WTC11 (cell line): ENCODE results near the gene SLC38A1. TPM values are rescaled to one million over a fixed set of nuclear protein-coding genes. Genes with fewer than 3 reads are reported as not detected.

Source experiments
- ATAC-seq: fragments of 200-7000 bp; cut with Tn5 transposase; 2 replicates; pipeline ENCODE4 v1.10.0; 2021; ENCODE audit warnings: mild to moderate bottlenecking, moderate library complexity
- CTCF ChIA-PET: fragments of 300-600 bp; sonication (Branson Sonifier 250); formaldehyde crosslinking; loops from one replicate; lab custom pipeline; 2021; ENCODE audit warnings: antibody characterized with exemption; lab: Charles Lee
- POLR2A ChIA-PET: fragments of 350-600 bp; sonication (Branson Sonifier 250); formaldehyde crosslinking; loops from one replicate; lab custom pipeline; 2021; ENCODE audit warnings: antibody characterized with exemption; lab: Charles Lee
- DNase-seq: peaks from one replicate; pipeline ENCODE4 v3.0.0; 2021; ENCODE audit warnings: low spot score
- H3K27ac Mint-ChIP-seq: 2 replicates; pipeline ENCODE4 v1.8.0; 2021; ENCODE audit warnings: mixed read lengths
- H3K27me3 Mint-ChIP-seq: 2 replicates; pipeline ENCODE4 v1.8.0; 2021; ENCODE audit warnings: low read depth, mild to moderate bottlenecking, moderate library complexity, mixed read lengths
- H3K36me3 Mint-ChIP-seq: 2 replicates; pipeline ENCODE4 v1.8.0; 2021; ENCODE audit warnings: mixed read lengths
- H3K4me1 Mint-ChIP-seq: 2 replicates; pipeline ENCODE4 v1.8.0; 2022; ENCODE audit warnings: mixed read lengths
- H3K4me3 Mint-ChIP-seq: 2 replicates; pipeline ENCODE4 v1.8.0; 2021; ENCODE audit warnings: mild to moderate bottlenecking, moderate library complexity, mixed read lengths
- H3K9me3 Mint-ChIP-seq: 2 replicates; pipeline ENCODE4 v1.8.0; 2021; ENCODE audit warnings: mixed read lengths
- ATF6 ChIP-seq: sonication (generic); formaldehyde crosslinking; IDR thresholded peaks from 2 replicates; pipeline ENCODE4 v1.8.1; 2023; ENCODE audit warnings: mild to moderate bottlenecking, missing genetic modification reagents
- EMX1 ChIP-seq: fragments of 250-450 bp; sonication (Bioruptor Pico); IDR thresholded peaks from 2 replicates; pipeline ENCODE4 v1.8.0; 2021; ENCODE audit warnings: mild to moderate bottlenecking
- MXD4 ChIP-seq: fragments of 250-450 bp; sonication (Bioruptor Pico); IDR thresholded peaks from 2 replicates; pipeline ENCODE4 v1.8.0; 2021; ENCODE audit warnings: mild to moderate bottlenecking, moderate library complexity, borderline replicate concordance
- MYBL2 ChIP-seq: sonication (generic); formaldehyde crosslinking; IDR thresholded peaks from 2 replicates; pipeline ENCODE4 v1.8.1; 2023; ENCODE audit warnings: mild to moderate bottlenecking, moderate library complexity, missing genetic modification reagents
- NFATC4 ChIP-seq: fragments of 250-450 bp; sonication (Bioruptor Pico); IDR thresholded peaks from 2 replicates; pipeline ENCODE4 v1.9.0; 2021; ENCODE audit warnings: mild to moderate bottlenecking
- OVOL2 ChIP-seq: fragments of 250-450 bp; sonication (Bioruptor Pico); IDR thresholded peaks from 2 replicates; pipeline ENCODE4 v1.9.0; 2021; ENCODE audit warnings: mild to moderate bottlenecking, borderline replicate concordance
- RORB ChIP-seq: fragments of 250-450 bp; sonication (Bioruptor Pico); IDR thresholded peaks from 2 replicates; pipeline ENCODE4 v1.9.0; 2021; ENCODE audit warnings: mild to moderate bottlenecking
- SMAD4 ChIP-seq: sonication (generic); formaldehyde crosslinking; IDR thresholded peaks from 2 replicates; pipeline ENCODE4 v1.8.0; 2022; ENCODE audit warnings: mild to moderate bottlenecking, missing genetic modification reagents
- SP1 ChIP-seq: sonication (generic); formaldehyde crosslinking; conservative IDR thresholded peaks from 2 replicates; pipeline ENCODE4 v1.8.1; 2022; ENCODE audit warnings: missing genetic modification reagents
- TCF7 ChIP-seq: sonication (generic); formaldehyde crosslinking; IDR thresholded peaks from 2 replicates; pipeline ENCODE4 v1.8.0; 2022; ENCODE audit warnings: mild to moderate bottlenecking, low read depth, missing genetic modification reagents, moderate library complexity
- ZNF512 ChIP-seq: sonication (generic); formaldehyde crosslinking; IDR thresholded peaks from 2 replicates; pipeline ENCODE4 v1.8.1; 2022; ENCODE audit warnings: missing genetic modification reagents, borderline replicate concordance
- ZNF671 ChIP-seq: fragments of 250-450 bp; sonication (Bioruptor Pico); IDR thresholded peaks from 2 replicates; pipeline ENCODE4 v1.8.0; 2021; ENCODE audit warnings: mild to moderate bottlenecking
- total RNA-seq: library from RNA; stranded (reverse); gene quantifications from 3 replicates; pipeline ENCODE4 v1.2.3, GENCODE V29; 2021
- TF ChIP-seq, protein P1 (sequence below): fragments of 250-450 bp; sonication (Bioruptor Pico); IDR thresholded peaks from 2 replicates; pipeline ENCODE4 v1.8.0; 2021; ENCODE audit warnings: mild to moderate bottlenecking
- TF ChIP-seq, protein P2 (sequence below): fragments of 200-600 bp; IDR thresholded peaks from 2 replicates; pipeline ENCODE4 v1.8.0; 2022; ENCODE audit warnings: antibody characterized with exemption
- TF ChIP-seq, protein P3 (sequence below): sonication (generic); formaldehyde crosslinking; IDR thresholded peaks from 2 replicates; pipeline ENCODE4 v1.8.1; 2023; ENCODE audit warnings: mild to moderate bottlenecking, missing genetic modification reagents
- TF ChIP-seq, protein P4 (sequence below): sonication (generic); formaldehyde crosslinking; IDR thresholded peaks from 2 replicates; pipeline ENCODE4 v1.8.0; 2023; ENCODE audit warnings: missing genetic modification reagents, mild to moderate bottlenecking, borderline replicate concordance
- TF ChIP-seq, protein P5 (sequence below): fragments of 250-450 bp; sonication (Bioruptor Pico); conservative IDR thresholded peaks from 2 replicates; pipeline ENCODE4 v1.9.0; 2021; ENCODE audit warnings: mild to moderate bottlenecking

SLC38A1 gene
- total RNA-seq, 1 experiment from 2014 or later: 179 TPM

DNA sequence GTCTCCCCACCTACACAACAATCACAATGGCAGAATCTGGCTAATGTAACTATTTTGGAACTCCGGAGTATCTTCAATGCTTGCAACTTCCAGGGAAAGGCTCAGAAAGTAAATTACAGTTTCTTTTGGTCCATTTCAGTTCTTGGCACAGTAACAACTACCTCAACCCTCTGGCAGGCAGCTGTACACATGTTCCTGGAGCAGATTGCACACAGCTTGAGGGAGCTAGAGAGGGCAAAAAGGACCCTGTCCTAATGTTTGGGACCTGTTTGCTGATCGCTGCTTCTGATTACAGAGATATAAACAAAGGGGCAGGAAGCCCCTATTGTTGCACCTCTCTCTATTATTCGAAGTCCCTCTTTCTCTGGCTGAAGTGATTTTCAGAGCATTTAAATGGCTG, 35.2 kb upstream of the SLC38A1 start (continued):
- TF ChIP-seq ZNF512 (CRISPR knock-in tag): no peak
- no peak for TF ChIP-seq NFATC4 (CRISPR knock-in tag)
- TF ChIP-seq ATF6: no peak
- TF ChIP-seq SMAD4 (CRISPR knock-in tag): no peak
- TF ChIP-seq RORB (CRISPR knock-in tag): no peak
- TF ChIP-seq MXD4: no peak
- TF ChIP-seq, protein P1, sequence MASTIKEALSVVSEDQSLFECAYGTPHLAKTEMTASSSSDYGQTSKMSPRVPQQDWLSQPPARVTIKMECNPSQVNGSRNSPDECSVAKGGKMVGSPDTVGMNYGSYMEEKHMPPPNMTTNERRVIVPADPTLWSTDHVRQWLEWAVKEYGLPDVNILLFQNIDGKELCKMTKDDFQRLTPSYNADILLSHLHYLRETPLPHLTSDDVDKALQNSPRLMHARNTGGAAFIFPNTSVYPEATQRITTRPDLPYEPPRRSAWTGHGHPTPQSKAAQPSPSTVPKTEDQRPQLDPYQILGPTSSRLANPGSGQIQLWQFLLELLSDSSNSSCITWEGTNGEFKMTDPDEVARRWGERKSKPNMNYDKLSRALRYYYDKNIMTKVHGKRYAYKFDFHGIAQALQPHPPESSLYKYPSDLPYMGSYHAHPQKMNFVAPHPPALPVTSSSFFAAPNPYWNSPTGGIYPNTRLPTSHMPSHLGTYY: no peak
- TF ChIP-seq, all 79 proteins: peak for 0

- Mint-ChIP-seq H3K4me1 (peaks cover 31% of the 10 kb centered on the region), H3K27me3 (peaks cover 10% of the 10 kb centered on the region)
- no peak for TF ChIP-seq TCF7 (CRISPR knock-in tag)
- TF ChIP-seq SP1 (CRISPR knock-in tag): no peak
- TF ChIP-seq OVOL2: no peak
- TF ChIP-seq, protein P2, sequence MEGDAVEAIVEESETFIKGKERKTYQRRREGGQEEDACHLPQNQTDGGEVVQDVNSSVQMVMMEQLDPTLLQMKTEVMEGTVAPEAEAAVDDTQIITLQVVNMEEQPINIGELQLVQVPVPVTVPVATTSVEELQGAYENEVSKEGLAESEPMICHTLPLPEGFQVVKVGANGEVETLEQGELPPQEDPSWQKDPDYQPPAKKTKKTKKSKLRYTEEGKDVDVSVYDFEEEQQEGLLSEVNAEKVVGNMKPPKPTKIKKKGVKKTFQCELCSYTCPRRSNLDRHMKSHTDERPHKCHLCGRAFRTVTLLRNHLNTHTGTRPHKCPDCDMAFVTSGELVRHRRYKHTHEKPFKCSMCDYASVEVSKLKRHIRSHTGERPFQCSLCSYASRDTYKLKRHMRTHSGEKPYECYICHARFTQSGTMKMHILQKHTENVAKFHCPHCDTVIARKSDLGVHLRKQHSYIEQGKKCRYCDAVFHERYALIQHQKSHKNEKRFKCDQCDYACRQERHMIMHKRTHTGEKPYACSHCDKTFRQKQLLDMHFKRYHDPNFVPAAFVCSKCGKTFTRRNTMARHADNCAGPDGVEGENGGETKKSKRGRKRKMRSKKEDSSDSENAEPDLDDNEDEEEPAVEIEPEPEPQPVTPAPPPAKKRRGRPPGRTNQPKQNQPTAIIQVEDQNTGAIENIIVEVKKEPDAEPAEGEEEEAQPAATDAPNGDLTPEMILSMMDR: peak; percentile 59
- TF ChIP-seq EMX1 (CRISPR knock-in tag): no peak
- TF ChIP-seq, protein P3, sequence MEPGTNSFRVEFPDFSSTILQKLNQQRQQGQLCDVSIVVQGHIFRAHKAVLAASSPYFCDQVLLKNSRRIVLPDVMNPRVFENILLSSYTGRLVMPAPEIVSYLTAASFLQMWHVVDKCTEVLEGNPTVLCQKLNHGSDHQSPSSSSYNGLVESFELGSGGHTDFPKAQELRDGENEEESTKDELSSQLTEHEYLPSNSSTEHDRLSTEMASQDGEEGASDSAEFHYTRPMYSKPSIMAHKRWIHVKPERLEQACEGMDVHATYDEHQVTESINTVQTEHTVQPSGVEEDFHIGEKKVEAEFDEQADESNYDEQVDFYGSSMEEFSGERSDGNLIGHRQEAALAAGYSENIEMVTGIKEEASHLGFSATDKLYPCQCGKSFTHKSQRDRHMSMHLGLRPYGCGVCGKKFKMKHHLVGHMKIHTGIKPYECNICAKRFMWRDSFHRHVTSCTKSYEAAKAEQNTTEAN (CRISPR knock-in tag): no peak
- TF ChIP-seq MYBL2: no peak
- TF ChIP-seq, all 79 proteins: peak for 1
- DNase-seq (peak; percentile 48), ATAC-seq (peak; percentile 66)
- Mint-ChIP-seq H3K9me3 (peaks cover 34% of the 10 kb centered on the region), H3K27ac (no peak overlapping the region), H3K4me3 (no peak overlapping the region), H3K36me3 (peaks cover 26% of the 10 kb centered on the region)
- CTCF ChIA-PET: interaction anchor here (0.6 to 1.1 kb wide), 5 partner anchors 16 to 664 kb away, joined by 3 to 4 read pairs (median 3); no protein-coding TSS in a partner anchor
- POLR2A ChIA-PET: interaction anchor here (0.6 kb wide), 1 partner anchor 53 kb away, joined by 3 read pairs; no protein-coding TSS in a partner anchor
These were observed 34.3 kb upstream of the SLC38A1 start for GRCh38 chr12:46303039-46303666.

DNA sequence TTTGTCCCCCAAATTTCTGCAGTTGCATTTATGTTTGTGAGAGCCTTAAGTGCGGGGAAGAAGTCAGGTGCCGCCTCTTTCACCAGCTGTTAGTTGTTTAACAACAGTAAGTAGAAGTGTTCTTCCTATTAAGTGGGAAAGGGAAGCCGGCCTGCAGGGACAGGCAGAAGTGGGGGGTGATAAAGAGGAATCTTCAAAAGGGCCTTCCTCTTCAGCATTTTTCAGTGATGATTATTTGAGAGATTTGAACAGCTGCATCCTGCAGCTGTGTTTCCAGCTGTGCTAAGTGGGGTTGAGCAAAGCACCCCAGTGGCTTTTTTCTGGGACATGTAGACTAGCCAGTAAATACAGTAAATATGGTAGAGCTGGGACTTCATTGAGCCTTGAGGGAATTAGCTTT, 32.1 kb upstream of the SLC38A1 start:
- ATAC-seq: no peak; the same call in 1 of the 2 replicates
- Mint-ChIP-seq H3K27ac (peak overlapping the region; percentile 6; the same call in 1 of the 2 replicates), H3K4me3 (no peak overlapping the region), H3K4me1 (peaks cover 31% of the 10 kb centered on the region), H3K9me3 (peaks cover 19% of the 10 kb centered on the region), H3K27me3 (peaks cover 28% of the 10 kb centered on the region), H3K36me3 (peaks cover 13% of the 10 kb centered on the region)
- no peak for DNase-seq
- ChIA-PET POLR2A (interaction anchor here (0.6 to 1.0 kb wide), 3 partner anchors 31 to 568 kb away, joined by 3 to 4 read pairs (median 3); no protein-coding TSS in a partner anchor), CTCF (interaction anchor here (0.6 to 1.1 kb wide), 2 partner anchors 67 to 176 kb away, joined by 5 to 7 read pairs; no protein-coding TSS in a partner anchor)
- TF ChIP-seq, protein P4, sequence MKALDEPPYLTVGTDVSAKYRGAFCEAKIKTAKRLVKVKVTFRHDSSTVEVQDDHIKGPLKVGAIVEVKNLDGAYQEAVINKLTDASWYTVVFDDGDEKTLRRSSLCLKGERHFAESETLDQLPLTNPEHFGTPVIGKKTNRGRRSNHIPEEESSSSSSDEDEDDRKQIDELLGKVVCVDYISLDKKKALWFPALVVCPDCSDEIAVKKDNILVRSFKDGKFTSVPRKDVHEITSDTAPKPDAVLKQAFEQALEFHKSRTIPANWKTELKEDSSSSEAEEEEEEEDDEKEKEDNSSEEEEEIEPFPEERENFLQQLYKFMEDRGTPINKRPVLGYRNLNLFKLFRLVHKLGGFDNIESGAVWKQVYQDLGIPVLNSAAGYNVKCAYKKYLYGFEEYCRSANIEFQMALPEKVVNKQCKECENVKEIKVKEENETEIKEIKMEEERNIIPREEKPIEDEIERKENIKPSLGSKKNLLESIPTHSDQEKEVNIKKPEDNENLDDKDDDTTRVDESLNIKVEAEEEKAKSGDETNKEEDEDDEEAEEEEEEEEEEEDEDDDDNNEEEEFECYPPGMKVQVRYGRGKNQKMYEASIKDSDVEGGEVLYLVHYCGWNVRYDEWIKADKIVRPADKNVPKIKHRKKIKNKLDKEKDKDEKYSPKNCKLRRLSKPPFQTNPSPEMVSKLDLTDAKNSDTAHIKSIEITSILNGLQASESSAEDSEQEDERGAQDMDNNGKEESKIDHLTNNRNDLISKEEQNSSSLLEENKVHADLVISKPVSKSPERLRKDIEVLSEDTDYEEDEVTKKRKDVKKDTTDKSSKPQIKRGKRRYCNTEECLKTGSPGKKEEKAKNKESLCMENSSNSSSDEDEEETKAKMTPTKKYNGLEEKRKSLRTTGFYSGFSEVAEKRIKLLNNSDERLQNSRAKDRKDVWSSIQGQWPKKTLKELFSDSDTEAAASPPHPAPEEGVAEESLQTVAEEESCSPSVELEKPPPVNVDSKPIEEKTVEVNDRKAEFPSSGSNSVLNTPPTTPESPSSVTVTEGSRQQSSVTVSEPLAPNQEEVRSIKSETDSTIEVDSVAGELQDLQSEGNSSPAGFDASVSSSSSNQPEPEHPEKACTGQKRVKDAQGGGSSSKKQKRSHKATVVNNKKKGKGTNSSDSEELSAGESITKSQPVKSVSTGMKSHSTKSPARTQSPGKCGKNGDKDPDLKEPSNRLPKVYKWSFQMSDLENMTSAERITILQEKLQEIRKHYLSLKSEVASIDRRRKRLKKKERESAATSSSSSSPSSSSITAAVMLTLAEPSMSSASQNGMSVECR (CRISPR knock-in tag): no peak
- TF ChIP-seq, protein P5, sequence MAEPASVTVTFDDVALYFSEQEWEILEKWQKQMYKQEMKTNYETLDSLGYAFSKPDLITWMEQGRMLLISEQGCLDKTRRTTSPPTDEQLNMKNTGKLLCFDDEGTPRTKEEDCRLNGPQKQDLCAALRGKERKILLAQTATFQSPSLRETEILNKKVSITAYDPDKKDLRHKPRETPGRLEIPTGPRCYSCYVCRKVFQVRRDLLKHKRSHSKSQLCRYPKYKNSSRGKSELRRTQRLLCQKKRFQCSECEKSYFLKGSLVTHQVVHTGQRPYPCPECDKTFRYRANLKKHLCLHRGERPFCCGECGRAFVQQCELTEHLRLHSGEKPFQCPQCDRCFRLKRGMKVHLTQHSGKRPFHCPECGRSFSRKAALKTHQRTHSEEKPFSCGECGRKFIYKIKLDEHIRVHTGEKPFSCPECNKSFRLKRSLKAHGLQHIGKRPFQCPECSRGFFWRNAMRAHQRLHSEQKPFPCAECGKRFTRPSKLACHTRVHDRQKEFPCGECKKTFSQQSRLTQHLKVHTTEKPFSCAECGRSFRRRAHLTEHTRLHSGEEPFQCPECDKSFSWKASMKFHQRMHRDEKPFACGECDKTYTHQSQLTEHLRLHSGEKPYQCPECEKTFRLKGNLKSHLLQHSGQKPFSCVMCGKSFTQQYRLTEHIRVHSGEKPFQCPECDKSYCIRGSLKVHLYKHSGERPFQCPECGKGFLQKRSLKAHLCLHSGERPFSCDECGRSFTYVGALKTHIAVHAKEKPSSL (CRISPR knock-in tag): no peak
- no peak for TF ChIP-seq ZNF671 (CRISPR knock-in tag)
